HepG2 (cell line): Measurements from ENCODE around the gene ARHGAP10. TPM values are rescaled to one million over a fixed set of nuclear protein-coding genes. Genes with fewer than 3 reads are reported as not detected.
A peak's percentile ranks its signal among the peaks of the same experiment; 100 is the strongest.

Experiments
- ATAC-seq: fragments of 200-7000 bp; cut with Tn5 transposase; 3 replicates; pipeline ENCODE4 v1.9.1; 2020; ENCODE audit warnings: mild to moderate bottlenecking, moderate library complexity
- BruUV-seq: library from RNA; stranded (reverse); fragments of 400-500 nt; replicated peaks from 2 replicates; lab custom pipeline; 2021; lab: Mats Ljungman, UMichigan
- CTCF ChIA-PET: fragments of 300-600 bp; formaldehyde crosslinking; extraction: SDS; loops from one replicate; lab custom pipeline; 2021; ENCODE audit warnings: low total read pairs, inconsistent platforms, low intra/inter-chr PET ratio; lab: Yijun Ruan, JAX
- POLR2A ChIA-PET: fragments of 350-600 bp; sonication (Branson Sonifier 250); formaldehyde crosslinking; loops from one replicate; lab custom pipeline; 2020; ENCODE audit warnings: antibody characterized with exemption, inconsistent platforms; lab: Yijun Ruan, JAX
- DNase-seq: peaks from one replicate; pipeline ENCODE4 v3.0.0-alpha.2; 2015; ENCODE audit warnings: low spot score
- FAIRE-seq: peaks from 3 replicates; lab custom pipeline; 2011; peaks lifted over from hg19 to GRCh38; lab: Jason Lieb, UNC
- H2AFZ ChIP-seq: one replicate; pipeline ENCODE4 v1.6.1; 2011; ENCODE audit warnings: low read length, inconsistent platforms
- H3K27ac ChIP-seq: fragments of 300-600 bp; 3 replicates; pipeline ENCODE4 v1.8.0; 2011; ENCODE audit warnings: mixed run types, mild to moderate bottlenecking, mixed read lengths, low read length, inconsistent platforms; ENCODE audit not compliant: insufficient read depth; ENCODE audit errors: extremely low read length
- H3K27me3 ChIP-seq, 2 experiments: fragments of 200-600 bp in 1 of 2; 2 replicates in 1 of 2; 3 replicates in 1 of 2; pipeline versions ENCODE4 v1.6.0 to v1.8.0; 2011; ENCODE audit warnings: low read length in 2 of 2, mild to moderate bottlenecking in 2 of 2, moderate library complexity in 2 of 2, inconsistent platforms in 1 of 2; ENCODE audit not compliant: insufficient read depth in 2 of 2, control insufficient read depth in 1 of 2
- H3K36me3 ChIP-seq, 2 experiments: fragments of 200-600 bp in 1 of 2; replicated peaks in 1 of 2; 2 replicates in 1 of 2; 3 replicates in 1 of 2; pipeline versions ENCODE4 v1.5.1 to v1.8.0; 2011; ENCODE audit warnings: low read length in 2 of 2, inconsistent platforms in 1 of 2; ENCODE audit not compliant: insufficient read depth in 2 of 2, control insufficient read depth in 1 of 2
- H3K4me1 ChIP-seq: 2 replicates; pipeline ENCODE4 v1.5.1; 2012; ENCODE audit warnings: low read length, inconsistent platforms; ENCODE audit not compliant: insufficient read depth
- H3K4me2 ChIP-seq: 2 replicates; pipeline ENCODE4 v1.6.0; 2011; ENCODE audit warnings: low read depth, low read length, inconsistent platforms
- H3K4me3 ChIP-seq, 3 experiments: fragments of 200-600 bp in 1 of 3; sonication (generic), shearing (Covaris generic) in 1 of 3; replicated peaks in 1 of 3; 2 replicates each; pipeline ENCODE4 v1.5.1; 2011 to 2016; ENCODE audit warnings: low read length in 3 of 3, inconsistent platforms in 2 of 3, low read depth in 2 of 3, mild to moderate bottlenecking in 2 of 3, control low read depth in 1 of 3, mixed read lengths in 1 of 3; ENCODE audit not compliant: insufficient read depth in 1 of 3
- H3K79me2 ChIP-seq: one replicate; pipeline ENCODE4 v1.6.1; 2011; ENCODE audit warnings: low read length, inconsistent platforms; ENCODE audit not compliant: insufficient read depth
- H3K9ac ChIP-seq: 2 replicates; pipeline ENCODE4 v1.6.0; 2011; ENCODE audit warnings: mild to moderate bottlenecking, low read depth, low read length, inconsistent platforms; ENCODE audit not compliant: insufficient read depth
- H3K9me3 ChIP-seq: 2 replicates; pipeline ENCODE4 v1.5.1; 2012; ENCODE audit warnings: mild to moderate bottlenecking, low read length
- H4K20me1 ChIP-seq: 2 replicates; pipeline ENCODE4 v1.6.0; 2011; ENCODE audit warnings: inconsistent platforms, mild to moderate bottlenecking, low read length, moderate library complexity; ENCODE audit not compliant: insufficient read depth
- ASH2L ChIP-seq: fragments of 300-600, 200-600 bp; sonication (generic); IDR thresholded peaks from 2 replicates; pipeline ENCODE4 v1.7.0; 2017; ENCODE audit warnings: low read depth, mild to moderate bottlenecking, moderate library complexity, mixed read lengths, low read length; ENCODE audit not compliant: insufficient read length
- BRCA1 ChIP-seq: sonication (generic); formaldehyde crosslinking; IDR thresholded peaks from 2 replicates; pipeline ENCODE4 v1.4.0; 2020; ENCODE audit warnings: missing genetic modification reagents
- CENPX ChIP-seq: sonication (generic); formaldehyde crosslinking; IDR thresholded peaks from 2 replicates; pipeline ENCODE4 v1.9.0; 2021; ENCODE audit warnings: mild to moderate bottlenecking, missing genetic modification reagents, moderate library complexity
- DMAP1 ChIP-seq: IDR thresholded peaks from 2 replicates; pipeline ENCODE4 v1.6.1; 2016
- HMG20B ChIP-seq: conservative IDR thresholded peaks from 2 replicates; pipeline ENCODE4 v1.6.1; 2016; ENCODE audit warnings: missing genetic modification reagents, missing compliant biosample characterization
- JDP2 ChIP-seq: sonication (generic); formaldehyde crosslinking; IDR thresholded peaks from 2 replicates; pipeline ENCODE4 v1.8.1; 2022; ENCODE audit warnings: missing genetic modification reagents, borderline replicate concordance
- KLF15 ChIP-seq: sonication (generic); formaldehyde crosslinking; IDR thresholded peaks from 2 replicates; pipeline ENCODE4 v1.8.1; 2023; ENCODE audit warnings: borderline replicate concordance, mild to moderate bottlenecking, inconsistent platforms, missing genetic modification reagents, mixed read lengths
- MAFK ChIP-seq, 2 experiments: IDR thresholded peaks in 1 of 2; conservative IDR thresholded peaks in 1 of 2; 2 replicates each; pipeline ENCODE4 v1.6.1; 2011; ENCODE audit warnings: improper control_type of control experiment in 2 of 2, low read length in 2 of 2
- NFKBIZ ChIP-seq: IDR thresholded peaks from 2 replicates; pipeline ENCODE4 v1.6.1; 2018; ENCODE audit warnings: missing genetic modification reagents, missing compliant biosample characterization
- RNF2 ChIP-seq: fragments of 450-650 bp; conservative IDR thresholded peaks from 2 replicates; pipeline ENCODE4 v1.6.1; 2016; ENCODE audit warnings: low read depth
- SOX13 ChIP-seq, 3 experiments: fragments of 450-650 bp in 1 of 3; sonication (generic) in 1 of 3; formaldehyde crosslinking in 1 of 3; IDR thresholded peaks in 2 of 3; conservative IDR thresholded peaks in 1 of 3; 2 replicates each; pipeline versions ENCODE4 v1.5.0 to v1.6.1; 2016 to 2020; ENCODE audit warnings: antibody characterized with exemption in 1 of 3, mild to moderate bottlenecking in 1 of 3, missing compliant biosample characterization in 1 of 3, missing genetic modification reagents in 1 of 3, moderate library complexity in 1 of 3
- ZNF446 ChIP-seq: sonication (generic); formaldehyde crosslinking; IDR thresholded peaks from 2 replicates; pipeline ENCODE4 v1.5.0; 2020; ENCODE audit warnings: mild to moderate bottlenecking, missing genetic modification reagents
- ZNF782 ChIP-seq: sonication (generic); formaldehyde crosslinking; IDR thresholded peaks from 2 replicates; pipeline ENCODE4 v1.4.0; 2020; ENCODE audit warnings: missing genetic modification reagents, mild to moderate bottlenecking, borderline replicate concordance
- WGBS: methylation state at CpG from one replicate; pipeline ENCODE4 v1.1.6; 2017; ENCODE audit warnings: low lambda C conversion rate; 5-methylcytosine and 5-hydroxymethylcytosine counted together
- in situ Hi-C: cut with HindIII; loops from 2 replicates; pipeline ENCODE4 v1.10.0; 2017; ENCODE audit warnings: low pct_unique_long_range_greater_than_20kb; ENCODE audit not compliant: extremely low pct_ligation_motif_present
- intact Hi-C: fragments of 100-400 bp; cut with micrococcal nuclease; formaldehyde crosslinking; loops from one replicate; pipeline ENCODE4 v1.10.0; 2022; ENCODE audit not compliant: unreplicated experiment
- polyA plus RNA-seq, 8 experiments: library from polyadenylated mRNA; depleted of rRNA in 3 of 8; stranded (reverse) in 7 of 8; unstranded in 1 of 8; fragments of >200 nt; fragmentation: Illumina TruSeq in 4 of 8; extraction: Trizol in 4 of 8; gene quantifications; 2 replicates each; pipeline versions ENCODE4 v1.2.1 to v1.2.3, GENCODE V29; 2011 to 2016; ENCODE audit warnings: low read depth in 4 of 8, missing spikeins in 1 of 8, mixed read lengths in 1 of 8; ENCODE audit not compliant: insufficient read depth in 1 of 8
- total RNA-seq, 5 experiments: library from RNA; depleted of rRNA; stranded (reverse); fragments of >200 nt; fragmentation: Illumina TruSeq; extraction: Trizol; gene quantifications; 2 replicates each; pipeline ENCODE4 v1.2.3, GENCODE V29; 2016; ENCODE audit warnings: low read depth in 1 of 5
- TF ChIP-seq, protein P1 (sequence below), 2 experiments: sonication (generic) in 1 of 2; formaldehyde crosslinking in 1 of 2; IDR thresholded peaks; 2 replicates each; pipeline versions ENCODE4 v1.4.0 to v1.6.1; 2018 to 2020; ENCODE audit warnings: missing genetic modification reagents in 2 of 2, borderline replicate concordance in 1 of 2, low read depth in 1 of 2, mild to moderate bottlenecking in 1 of 2, missing biosample characterization in 1 of 2
- TF ChIP-seq, protein P2 (sequence below): sonication (generic); formaldehyde crosslinking; IDR thresholded peaks from 2 replicates; pipeline ENCODE4 v1.8.0; 2022; ENCODE audit warnings: missing genetic modification reagents, mild to moderate bottlenecking, inconsistent platforms, borderline replicate concordance
- TF ChIP-seq, protein P3 (sequence below): sonication (generic); formaldehyde crosslinking; IDR thresholded peaks from 2 replicates; pipeline ENCODE4 v1.4.0; 2020; ENCODE audit warnings: mild to moderate bottlenecking, missing genetic modification reagents
- TF ChIP-seq, protein P4 (sequence below): sonication (generic); formaldehyde crosslinking; IDR thresholded peaks from 2 replicates; pipeline ENCODE4 v1.5.0; 2020; ENCODE audit warnings: missing genetic modification reagents

Gene ARHGAP10
- total and polyA plus RNA-seq, 2 of the 13 experiments (the other 11 are each of a cell fraction or from before 2014, with no cell fraction given): 0.45 to 1.6 TPM

DNA sequence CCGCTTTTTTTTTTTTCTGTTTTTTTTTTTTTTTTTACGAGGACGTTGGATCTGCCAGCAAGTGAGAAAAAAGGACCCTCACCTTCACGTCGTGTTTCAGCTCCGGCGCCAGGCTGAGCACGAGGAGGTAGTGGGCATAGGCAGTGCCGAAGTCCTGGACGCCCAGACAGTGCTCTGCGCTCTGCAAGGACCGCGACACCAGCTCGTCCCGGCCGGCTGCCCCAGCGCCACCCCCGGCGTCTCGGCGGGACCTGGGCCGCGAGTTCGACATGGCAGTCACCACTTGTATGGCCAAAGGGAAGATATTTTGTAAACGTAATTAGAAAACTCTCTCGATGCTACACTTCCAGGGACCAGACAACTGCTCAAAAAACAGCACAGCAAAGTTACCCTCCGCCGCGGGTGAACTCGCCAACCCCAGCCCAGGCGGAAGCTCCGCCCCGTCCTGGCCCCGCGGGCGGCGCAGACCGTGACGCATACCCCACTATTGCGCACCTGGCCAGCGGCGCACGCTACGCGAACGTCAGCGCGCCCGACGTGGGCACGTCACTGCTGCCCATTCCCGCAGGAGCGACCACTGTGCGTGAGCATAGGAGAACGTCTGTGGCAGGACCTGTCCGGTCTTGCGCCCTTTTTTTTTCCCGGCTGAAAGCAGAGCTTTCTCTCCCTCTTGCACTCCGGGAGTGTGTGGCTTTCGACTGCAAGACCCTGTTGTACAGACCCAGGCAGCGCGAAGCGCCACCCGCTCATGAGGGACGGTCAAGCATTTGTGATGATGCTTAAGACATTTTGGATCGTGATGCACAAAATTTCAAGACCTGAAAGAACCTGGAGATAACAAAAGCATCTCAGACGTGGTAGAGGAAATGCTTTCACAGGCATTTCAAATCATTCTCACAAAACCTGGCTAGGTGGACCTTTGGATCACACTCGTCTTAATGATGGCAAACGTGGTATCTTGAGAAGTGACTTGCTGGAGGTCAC lies 47.9 kb upstream of the ARHGAP10 start, which contains the start of gene PRMT9:
Gene PRMT9 (minus strand): TSS at position 447 of the 984 bp plus-strand sequence. CDS start 176 bp downstream, at position 271.
- Histone ChIP-seq H3K27ac (peak within 1 kb of the TSS; percentile 79), H4K20me1 (no peaks in the 10 kb centered on the region), H3K9ac (peak within 1 kb of the TSS; percentile 89), H2AFZ (peak within 1 kb of the TSS; percentile 99), H3K27me3 (no peaks in the 10 kb centered on the region; a peak in 1 of 5 replicates), H3K4me2 (peak within 1 kb of the TSS; percentile 93), H3K4me3 (peak within 1 kb of the TSS; percentile 63 to 91 (median 66)), H3K36me3 (peaks cover under 1 to 3% of the 10 kb centered on the region in 2 experiments; a peak in 2 of 5 replicates), H3K79me2 (peaks cover 14% of the 10 kb centered on the region), H3K4me1 (peaks cover 11% of the 10 kb centered on the region), H3K9me3 (no peaks in the 10 kb centered on the region)
- intact Hi-C loops: loop anchor here (2.0 to 5.0 kb wide), 2 partner anchors 67 to 183 kb away; partner anchors contain the start of gene TMEM184C
- DNase-seq (peak; percentile 81), FAIRE-seq (peak; percentile 78), ATAC-seq (peak; percentile 99)
- POLR2A ChIA-PET: interaction anchor here (0.8 to 2.6 kb wide), 6 partner anchors 9 to 67 kb away, joined by 3 to 29 read pairs (median 4); partner anchors contain the start of gene TMEM184C
- BruUV-seq: TSS peak; percentile 91
- in situ Hi-C loops: no loop called here
- under 1% methylated on average over 30 of the region's 69 CpGs for WGBS
- CTCF ChIA-PET: interaction anchor here (2.3 kb wide), 1 partner anchor 183 kb away, joined by 7 read pairs; no protein-coding TSS in a partner anchor
- no peak for TF ChIP-seq JDP2 (CRISPR knock-in tag)
- peak; percentile 74; the same call in 1 of the 2 replicates for TF ChIP-seq BRCA1 (CRISPR knock-in tag)
- no peak for TF ChIP-seq CENPX (CRISPR knock-in tag)
- TF ChIP-seq NFKBIZ (CRISPR knock-in tag): no peak
- TF ChIP-seq ZNF782 (CRISPR knock-in tag): peak; percentile 83; the same call in 1 of the 2 replicates
- TF ChIP-seq MAFK (conservative IDR thresholded peaks at IDR 0.05 in 1 of 2, IDR thresholded peaks at IDR 0.05 in 1 of 2; ENCODE audit: low read length in 2 of 2): no peak
- TF ChIP-seq, protein P1, sequence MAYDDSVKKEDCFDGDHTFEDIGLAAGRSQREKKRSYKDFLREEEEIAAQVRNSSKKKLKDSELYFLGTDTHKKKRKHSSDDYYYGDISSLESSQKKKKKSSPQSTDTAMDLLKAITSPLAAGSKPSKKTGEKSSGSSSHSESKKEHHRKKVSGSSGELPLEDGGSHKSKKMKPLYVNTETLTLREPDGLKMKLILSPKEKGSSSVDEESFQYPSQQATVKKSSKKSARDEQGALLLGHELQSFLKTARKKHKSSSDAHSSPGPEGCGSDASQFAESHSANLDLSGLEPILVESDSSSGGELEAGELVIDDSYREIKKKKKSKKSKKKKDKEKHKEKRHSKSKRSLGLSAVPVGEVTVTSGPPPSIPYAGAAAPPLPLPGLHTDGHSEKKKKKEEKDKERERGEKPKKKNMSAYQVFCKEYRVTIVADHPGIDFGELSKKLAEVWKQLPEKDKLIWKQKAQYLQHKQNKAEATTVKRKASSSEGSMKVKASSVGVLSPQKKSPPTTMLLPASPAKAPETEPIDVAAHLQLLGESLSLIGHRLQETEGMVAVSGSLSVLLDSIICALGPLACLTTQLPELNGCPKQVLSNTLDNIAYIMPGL (CRISPR knock-in tag; IDR thresholded peaks at IDR 0.05; ENCODE audit: borderline replicate concordance in 1 of 2, low read depth in 1 of 2): peak; percentile 91 to 95
- peak; percentile 76 for TF ChIP-seq ASH2L
- TF ChIP-seq SOX13 (IDR thresholded peaks at IDR 0.05): no peak
- TF ChIP-seq SOX13 (CRISPR knock-in tag; conservative IDR thresholded peaks at IDR 0.05 in 1 of 2, IDR thresholded peaks at IDR 0.05 in 1 of 2): peak in 1 of 2 experiments; percentile 53; a peak in 2 of 4 replicates
- TF ChIP-seq, protein P2, sequence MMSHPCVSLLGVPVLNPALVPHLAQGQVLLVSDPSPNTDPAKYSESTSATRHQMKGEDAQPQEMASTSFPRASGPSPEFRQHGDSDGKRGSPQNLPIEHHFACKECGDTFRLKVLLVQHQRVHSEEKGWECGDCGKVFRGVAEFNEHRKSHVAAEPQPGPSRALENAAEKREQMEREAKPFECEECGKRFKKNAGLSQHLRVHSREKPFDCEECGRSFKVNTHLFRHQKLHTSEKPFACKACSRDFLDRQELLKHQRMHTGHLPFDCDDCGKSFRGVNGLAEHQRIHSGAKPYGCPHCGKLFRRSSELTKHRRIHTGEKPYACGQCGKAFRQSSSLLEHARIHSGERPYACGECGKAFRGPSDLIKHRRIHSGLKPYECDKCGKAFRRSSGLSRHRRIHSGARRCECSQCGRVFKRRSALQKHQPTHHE: no peak
- no peak for TF ChIP-seq HMG20B (CRISPR knock-in tag)
- peak; percentile 42; the same call in 1 of the 2 replicates for TF ChIP-seq DMAP1 (CRISPR knock-in tag)
- TF ChIP-seq, protein P3, sequence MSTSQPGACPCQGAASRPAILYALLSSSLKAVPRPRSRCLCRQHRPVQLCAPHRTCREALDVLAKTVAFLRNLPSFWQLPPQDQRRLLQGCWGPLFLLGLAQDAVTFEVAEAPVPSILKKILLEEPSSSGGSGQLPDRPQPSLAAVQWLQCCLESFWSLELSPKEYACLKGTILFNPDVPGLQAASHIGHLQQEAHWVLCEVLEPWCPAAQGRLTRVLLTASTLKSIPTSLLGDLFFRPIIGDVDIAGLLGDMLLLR (CRISPR knock-in tag): no peak
- TF ChIP-seq KLF15 (CRISPR knock-in tag): no peak
- no peak; the same call in 1 of the 2 replicates for TF ChIP-seq RNF2
- no peak for TF ChIP-seq ZNF446 (CRISPR knock-in tag)
- TF ChIP-seq, protein P4, sequence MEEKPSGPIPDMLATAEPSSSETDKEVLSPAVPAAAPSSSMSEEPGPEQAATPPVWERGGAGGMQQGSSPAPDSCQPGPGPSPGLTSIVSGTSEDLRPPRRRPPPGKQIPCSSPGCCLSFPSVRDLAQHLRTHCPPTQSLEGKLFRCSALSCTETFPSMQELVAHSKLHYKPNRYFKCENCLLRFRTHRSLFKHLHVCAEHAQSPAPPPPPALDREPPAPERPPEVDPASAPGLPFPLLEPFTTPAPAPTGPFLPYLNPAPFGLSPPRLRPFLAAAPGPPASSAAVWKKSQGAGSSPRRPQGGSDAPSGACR (CRISPR knock-in tag): 0 out of 2 replicates have a peak, but pooled peaks have one; percentile 59
